Panc1 (cell line): ENCODE results near the gene DIAPH3.

ENCODE experiments used
- CTCF ChIP-seq: fragments of 450-650 bp; IDR thresholded peaks from 2 replicates; pipeline ENCODE4 v1.5.1; 2017; ENCODE audit warnings: mild to moderate bottlenecking
- REST ChIP-seq, 2 experiments: IDR thresholded peaks; 2 replicates each; pipeline ENCODE4 v1.6.1; 2011 to 2012; ENCODE audit warnings: low read depth in 2 of 2, control low read depth in 1 of 2, low read length in 1 of 2, mild to moderate bottlenecking in 1 of 2, moderate library complexity in 1 of 2; ENCODE audit not compliant: insufficient read depth in 1 of 2
- SIN3A ChIP-seq: IDR thresholded peaks from 2 replicates; pipeline ENCODE4 v1.6.1; 2012; ENCODE audit warnings: low read depth, mild to moderate bottlenecking, low read length, moderate library complexity, borderline replicate concordance; ENCODE audit not compliant: insufficient read depth

- TF ChIP-seq CTCF (no peak), REST (IDR thresholded peaks at IDR 0.05; ENCODE audit: insufficient read depth in 1 of 2, low read depth in 2 of 2, low read length in 1 of 2) (no peak), SIN3A (no peak)
Measured at GRCh38 chr13:59715611-59716010, 448.1 kb downstream of the DIAPH3 start.
